OCI-LY3 (cell line): ENCODE measurements around the gene THSD7B.

ENCODE experiments used
- EZH2phosphoT487 ChIP-seq: fragments of 200-600 bp; shearing (Covaris generic); IDR thresholded peaks from 2 replicates; pipeline ENCODE4 v1.6.1; 2018; ENCODE audit warnings: antibody characterized with exemption, mixed run types, low read depth
- TF ChIP-seq, protein P1 (sequence below): fragments of 200-600, 300-600 bp; sonication (generic); IDR thresholded peaks from 2 replicates; pipeline ENCODE4 v1.5.1; 2014; ENCODE audit warnings: antibody characterized with exemption, low read length, low read depth

DNA sequence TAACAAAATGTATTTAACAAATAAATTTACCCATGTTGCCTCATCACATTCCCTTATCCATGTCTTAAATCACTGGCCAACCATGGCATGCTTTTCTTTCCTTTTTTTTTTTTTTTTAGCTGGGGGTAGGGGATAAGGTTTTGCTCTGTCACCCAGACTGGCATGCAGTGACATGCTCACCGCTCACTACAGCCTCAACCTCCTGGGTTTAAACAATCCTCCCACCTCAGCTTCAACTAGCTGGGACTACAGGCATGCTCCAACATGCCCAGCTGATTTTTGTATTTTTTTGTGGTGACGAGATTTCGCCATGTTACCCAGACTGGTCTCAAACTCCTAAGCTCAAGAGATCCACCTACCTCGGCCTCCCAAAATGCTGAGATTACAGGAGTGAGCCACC, 266.4 kb downstream of the THSD7B start:
- TF ChIP-seq, protein P1, sequence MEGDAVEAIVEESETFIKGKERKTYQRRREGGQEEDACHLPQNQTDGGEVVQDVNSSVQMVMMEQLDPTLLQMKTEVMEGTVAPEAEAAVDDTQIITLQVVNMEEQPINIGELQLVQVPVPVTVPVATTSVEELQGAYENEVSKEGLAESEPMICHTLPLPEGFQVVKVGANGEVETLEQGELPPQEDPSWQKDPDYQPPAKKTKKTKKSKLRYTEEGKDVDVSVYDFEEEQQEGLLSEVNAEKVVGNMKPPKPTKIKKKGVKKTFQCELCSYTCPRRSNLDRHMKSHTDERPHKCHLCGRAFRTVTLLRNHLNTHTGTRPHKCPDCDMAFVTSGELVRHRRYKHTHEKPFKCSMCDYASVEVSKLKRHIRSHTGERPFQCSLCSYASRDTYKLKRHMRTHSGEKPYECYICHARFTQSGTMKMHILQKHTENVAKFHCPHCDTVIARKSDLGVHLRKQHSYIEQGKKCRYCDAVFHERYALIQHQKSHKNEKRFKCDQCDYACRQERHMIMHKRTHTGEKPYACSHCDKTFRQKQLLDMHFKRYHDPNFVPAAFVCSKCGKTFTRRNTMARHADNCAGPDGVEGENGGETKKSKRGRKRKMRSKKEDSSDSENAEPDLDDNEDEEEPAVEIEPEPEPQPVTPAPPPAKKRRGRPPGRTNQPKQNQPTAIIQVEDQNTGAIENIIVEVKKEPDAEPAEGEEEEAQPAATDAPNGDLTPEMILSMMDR = no peak
- no peak for TF ChIP-seq EZH2phosphoT487
